Liver (tissue), 9 donors: ENCODE data around the gene SNX5. TPM values are rescaled to one million over a fixed set of nuclear protein-coding genes. Genes with fewer than 3 reads are reported as not detected.
A peak's percentile ranks its signal among the peaks of the same experiment; 100 is the strongest.
"Not testable (repeated sequence)": the region's sequence is repeated elsewhere in the genome, so short reads cannot be mapped to it uniquely, and the experiment has no call there.

Source experiments
- DNase-seq: peaks from one replicate; pipeline ENCODE4 v3.0.0-alpha.2; 2017; ENCODE audit warnings: low spot score
- H3K27ac ChIP-seq, 2 donors: one replicate each; pipeline ENCODE4 v1.7.0; 2013; ENCODE audit warnings: inconsistent platforms in 2 of 2, low read length in 2 of 2, control low read depth in 1 of 2, low read depth in 1 of 2, mild to moderate bottlenecking in 1 of 2
- H3K27me3 ChIP-seq, 4 donors: one replicate each; pipeline versions ENCODE4 v1.6.1 to v1.7.0; 2013; ENCODE audit warnings: low read length in 3 of 4, inconsistent platforms in 1 of 4, mild to moderate bottlenecking in 1 of 4, moderate library complexity in 1 of 4; ENCODE audit not compliant: control insufficient read depth in 4 of 4, insufficient read depth in 4 of 4
- H3K36me3 ChIP-seq, 4 donors: one replicate each; pipeline versions ENCODE4 v1.6.1 to v1.7.0; 2013; ENCODE audit warnings: low read length in 3 of 4, mild to moderate bottlenecking in 3 of 4, low read depth in 1 of 4, moderate library complexity in 1 of 4; ENCODE audit not compliant: control insufficient read depth in 4 of 4, insufficient read depth in 3 of 4
- H3K4me1 ChIP-seq, 4 donors: one replicate each; pipeline versions ENCODE4 v1.6.1 to v1.7.0; 2013; ENCODE audit warnings: low read length in 3 of 4, mild to moderate bottlenecking in 3 of 4, moderate library complexity in 1 of 4; ENCODE audit not compliant: control insufficient read depth in 4 of 4, insufficient read depth in 4 of 4
- H3K4me3 ChIP-seq, 3 donors: one replicate each; pipeline versions ENCODE4 v1.6.1 to v1.7.0; 2013; ENCODE audit warnings: low read length in 3 of 3, control low read depth in 1 of 3, low read depth in 1 of 3, mild to moderate bottlenecking in 1 of 3
- H3K9ac ChIP-seq, 2 donors: one replicate each; pipeline ENCODE4 v1.7.0; 2013; ENCODE audit warnings: low read length in 2 of 2, mild to moderate bottlenecking in 2 of 2, moderate library complexity in 2 of 2, control low read depth in 1 of 2, low read depth in 1 of 2
- H3K9me3 ChIP-seq, 4 donors: one replicate each; pipeline versions ENCODE4 v1.6.1 to v1.7.0; 2013; ENCODE audit warnings: low read length in 3 of 4; ENCODE audit not compliant: control insufficient read depth in 4 of 4
- ATF3 ChIP-seq: IDR thresholded peaks from 2 replicates; pipeline ENCODE4 v1.6.1; 2016; ENCODE audit warnings: antibody characterized with exemption
- EGR1 ChIP-seq, 2 donors: IDR thresholded peaks; 2 replicates each; pipeline ENCODE4 v1.6.1; 2016 to 2018; ENCODE audit warnings: antibody characterized with exemption in 2 of 2, low read depth in 2 of 2
- FOXA1 ChIP-seq: IDR thresholded peaks from 2 replicates; pipeline ENCODE4 v1.6.1; 2016; ENCODE audit warnings: antibody characterized with exemption
- FOXA2 ChIP-seq: IDR thresholded peaks from 2 replicates; pipeline ENCODE4 v1.6.1; 2016; ENCODE audit warnings: antibody characterized with exemption
- GABPA ChIP-seq, 2 donors: IDR thresholded peaks in 1 of 2; conservative IDR thresholded peaks in 1 of 2; 2 replicates each; pipeline ENCODE4 v1.6.1; 2016; ENCODE audit warnings: antibody characterized with exemption in 2 of 2, mild to moderate bottlenecking in 1 of 2, moderate library complexity in 1 of 2
- HNF4A ChIP-seq, 2 donors: conservative IDR thresholded peaks; 2 replicates each; pipeline ENCODE4 v1.6.1; 2016; ENCODE audit warnings: antibody characterized with exemption in 2 of 2, mild to moderate bottlenecking in 2 of 2
- HNF4G ChIP-seq: IDR thresholded peaks from 2 replicates; pipeline ENCODE4 v1.6.1; 2016; ENCODE audit warnings: antibody characterized with exemption
- JUND ChIP-seq, 2 donors: IDR thresholded peaks; 2 replicates each; pipeline ENCODE4 v1.6.1; 2016; ENCODE audit warnings: antibody characterized with exemption in 2 of 2
- NR2F2 ChIP-seq: IDR thresholded peaks from 2 replicates; pipeline ENCODE4 v1.6.1; 2016; ENCODE audit warnings: antibody characterized with exemption
- RAD21 ChIP-seq, 2 donors: IDR thresholded peaks; 2 replicates each; pipeline ENCODE4 v1.6.1; 2016; ENCODE audit warnings: antibody characterized with exemption in 2 of 2, mild to moderate bottlenecking in 2 of 2
- RXRA ChIP-seq, 2 donors: IDR thresholded peaks; 2 replicates each; pipeline ENCODE4 v1.6.1; 2017 to 2018; ENCODE audit warnings: antibody characterized with exemption in 2 of 2, mild to moderate bottlenecking in 1 of 2
- SP1 ChIP-seq: IDR thresholded peaks from 2 replicates; pipeline ENCODE4 v1.6.1; 2018; ENCODE audit warnings: antibody characterized with exemption, mild to moderate bottlenecking
- TAF1 ChIP-seq: conservative IDR thresholded peaks from 2 replicates; pipeline ENCODE4 v1.6.1; 2016; ENCODE audit warnings: antibody characterized with exemption, mild to moderate bottlenecking
- YY1 ChIP-seq: IDR thresholded peaks from 2 replicates; pipeline ENCODE4 v1.6.1; 2016; ENCODE audit warnings: antibody characterized with exemption, mild to moderate bottlenecking
- ZBTB33 ChIP-seq: IDR thresholded peaks from 2 replicates; pipeline ENCODE4 v1.6.1; 2016; ENCODE audit warnings: antibody characterized with exemption
- WGBS: extraction: QIAGEN DNeasy Blood & Tissue Kit; methylation state at CpG from one replicate; pipeline ENCODE4 v1.1.7; 2013; 5-methylcytosine and 5-hydroxymethylcytosine counted together
- polyA plus RNA-seq, 2 donors: library from polyadenylated mRNA; stranded (reverse) in 1 of 2; unstranded in 1 of 2; fragments of 200-250 nt in 1 of 2; fragments of >200 nt in 1 of 2; fragmentation: Nextera tagmentation in 1 of 2; extraction: Ambion mirVana in 1 of 2; gene quantifications; one replicate each; pipeline versions ENCODE4 v1.2.1 to v1.2.3, GENCODE V29; 2013 to 2015
- total RNA-seq, 2 donors: library from RNA; depleted of rRNA; stranded (reverse); fragments of >200 nt; gene quantifications; one replicate each; pipeline ENCODE4 v1.2.3, GENCODE V29; 2014
- TF ChIP-seq, protein P1 (sequence below): IDR thresholded peaks from 2 replicates; pipeline ENCODE4 v1.6.1; 2016; ENCODE audit warnings: antibody characterized with exemption, mild to moderate bottlenecking
- TF ChIP-seq, protein P2 (sequence below): IDR thresholded peaks from 2 replicates; pipeline ENCODE4 v1.6.1; 2016; ENCODE audit warnings: antibody characterized with exemption
- TF ChIP-seq, protein P3 (sequence below): fragments of 150-350 bp; IDR thresholded peaks from 2 replicates; pipeline ENCODE4 v1.5.1; 2017; ENCODE audit warnings: improper control_type of control experiment, low read depth, low read length; ENCODE audit not compliant: missing input control
- donor health status: healthy.
- donor health status: healthy.
- donor health status: healthy.
- donor health status: healthy.
- donor health status: healthy.

Gene SNX5
- total and polyA plus RNA-seq, 4 donors = 32.8 to 77.8 (median 46.2) TPM

DNA sequence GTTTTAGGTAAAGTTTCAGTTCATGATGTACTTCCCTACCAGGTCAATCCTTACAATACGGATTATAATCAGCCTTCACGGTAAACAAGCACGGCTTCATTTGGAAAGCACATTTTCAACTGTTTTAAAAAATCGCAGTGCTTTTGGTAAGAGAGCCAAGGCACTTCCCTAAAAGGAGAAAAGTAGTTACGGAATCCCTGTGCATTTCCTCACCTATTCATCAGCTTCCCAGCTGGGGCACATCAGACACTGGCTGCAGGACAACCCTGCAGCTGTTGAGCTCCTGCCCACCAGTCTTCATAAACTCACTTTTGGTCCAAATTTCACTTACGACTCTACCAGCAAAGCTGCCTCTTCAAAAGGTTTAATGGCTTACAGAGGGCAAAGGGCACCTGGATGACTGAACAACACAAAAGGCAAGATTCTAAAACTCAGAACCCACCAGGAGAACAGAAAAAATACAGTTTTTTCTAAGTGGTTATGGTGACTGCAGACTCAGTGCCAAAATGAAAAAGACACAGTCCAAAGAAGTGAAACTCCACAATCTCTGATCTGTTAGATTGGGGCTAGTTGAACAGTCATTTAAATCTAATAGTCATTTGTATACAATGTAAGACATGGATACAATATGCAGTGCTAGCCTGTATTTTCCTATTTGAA lies 7.5 kb downstream of the SNX5 start:
- H3K4me1 ChIP-seq = peaks cover 10 to 65% (median 54%) of the 10 kb centered on the region in 4 donors
- H3K27me3 ChIP-seq = no peaks in the 10 kb centered on the region
- DNase-seq = no peak
- peak overlapping the region; percentile 67 to 73 for H3K27ac ChIP-seq
- peaks cover 0 to 1% (median 0%) of the 10 kb centered on the region in 4 donors for H3K36me3 ChIP-seq
- 13% methylated on average over 6 of the region's 6 CpGs for WGBS
- TF ChIP-seq HNF4A (conservative IDR thresholded peaks at IDR 0.05) (peak; percentile 74 to 76), FOXA1 (no peak), ATF3 (no peak), JUND (IDR thresholded peaks at IDR 0.05) (peak in 1 of 2 donors; percentile 14), NR2F2 (peak; percentile 39), YY1 (peak; percentile 66), SP1 (peak; percentile 69), TAF1 (no peak), HNF4G (peak; percentile 32), ZBTB33 (no peak), GABPA (IDR thresholded peaks at IDR 0.05 in 1 of 2, conservative IDR thresholded peaks at IDR 0.05 in 1 of 2) (no peak), EGR1 (IDR thresholded peaks at IDR 0.05; ENCODE audit: low read depth in 2 of 2) (no peak), RXRA (IDR thresholded peaks at IDR 0.05) (peak; percentile 21 to 54), FOXA2 (no peak), RAD21 (IDR thresholded peaks at IDR 0.05) (no peak)
- TF ChIP-seq, protein P1, sequence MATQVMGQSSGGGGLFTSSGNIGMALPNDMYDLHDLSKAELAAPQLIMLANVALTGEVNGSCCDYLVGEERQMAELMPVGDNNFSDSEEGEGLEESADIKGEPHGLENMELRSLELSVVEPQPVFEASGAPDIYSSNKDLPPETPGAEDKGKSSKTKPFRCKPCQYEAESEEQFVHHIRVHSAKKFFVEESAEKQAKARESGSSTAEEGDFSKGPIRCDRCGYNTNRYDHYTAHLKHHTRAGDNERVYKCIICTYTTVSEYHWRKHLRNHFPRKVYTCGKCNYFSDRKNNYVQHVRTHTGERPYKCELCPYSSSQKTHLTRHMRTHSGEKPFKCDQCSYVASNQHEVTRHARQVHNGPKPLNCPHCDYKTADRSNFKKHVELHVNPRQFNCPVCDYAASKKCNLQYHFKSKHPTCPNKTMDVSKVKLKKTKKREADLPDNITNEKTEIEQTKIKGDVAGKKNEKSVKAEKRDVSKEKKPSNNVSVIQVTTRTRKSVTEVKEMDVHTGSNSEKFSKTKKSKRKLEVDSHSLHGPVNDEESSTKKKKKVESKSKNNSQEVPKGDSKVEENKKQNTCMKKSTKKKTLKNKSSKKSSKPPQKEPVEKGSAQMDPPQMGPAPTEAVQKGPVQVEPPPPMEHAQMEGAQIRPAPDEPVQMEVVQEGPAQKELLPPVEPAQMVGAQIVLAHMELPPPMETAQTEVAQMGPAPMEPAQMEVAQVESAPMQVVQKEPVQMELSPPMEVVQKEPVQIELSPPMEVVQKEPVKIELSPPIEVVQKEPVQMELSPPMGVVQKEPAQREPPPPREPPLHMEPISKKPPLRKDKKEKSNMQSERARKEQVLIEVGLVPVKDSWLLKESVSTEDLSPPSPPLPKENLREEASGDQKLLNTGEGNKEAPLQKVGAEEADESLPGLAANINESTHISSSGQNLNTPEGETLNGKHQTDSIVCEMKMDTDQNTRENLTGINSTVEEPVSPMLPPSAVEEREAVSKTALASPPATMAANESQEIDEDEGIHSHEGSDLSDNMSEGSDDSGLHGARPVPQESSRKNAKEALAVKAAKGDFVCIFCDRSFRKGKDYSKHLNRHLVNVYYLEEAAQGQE = no peak
- TF ChIP-seq, protein P2, sequence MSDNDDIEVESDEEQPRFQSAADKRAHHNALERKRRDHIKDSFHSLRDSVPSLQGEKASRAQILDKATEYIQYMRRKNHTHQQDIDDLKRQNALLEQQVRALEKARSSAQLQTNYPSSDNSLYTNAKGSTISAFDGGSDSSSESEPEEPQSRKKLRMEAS = peak; percentile 22
- TF ChIP-seq, protein P3, sequence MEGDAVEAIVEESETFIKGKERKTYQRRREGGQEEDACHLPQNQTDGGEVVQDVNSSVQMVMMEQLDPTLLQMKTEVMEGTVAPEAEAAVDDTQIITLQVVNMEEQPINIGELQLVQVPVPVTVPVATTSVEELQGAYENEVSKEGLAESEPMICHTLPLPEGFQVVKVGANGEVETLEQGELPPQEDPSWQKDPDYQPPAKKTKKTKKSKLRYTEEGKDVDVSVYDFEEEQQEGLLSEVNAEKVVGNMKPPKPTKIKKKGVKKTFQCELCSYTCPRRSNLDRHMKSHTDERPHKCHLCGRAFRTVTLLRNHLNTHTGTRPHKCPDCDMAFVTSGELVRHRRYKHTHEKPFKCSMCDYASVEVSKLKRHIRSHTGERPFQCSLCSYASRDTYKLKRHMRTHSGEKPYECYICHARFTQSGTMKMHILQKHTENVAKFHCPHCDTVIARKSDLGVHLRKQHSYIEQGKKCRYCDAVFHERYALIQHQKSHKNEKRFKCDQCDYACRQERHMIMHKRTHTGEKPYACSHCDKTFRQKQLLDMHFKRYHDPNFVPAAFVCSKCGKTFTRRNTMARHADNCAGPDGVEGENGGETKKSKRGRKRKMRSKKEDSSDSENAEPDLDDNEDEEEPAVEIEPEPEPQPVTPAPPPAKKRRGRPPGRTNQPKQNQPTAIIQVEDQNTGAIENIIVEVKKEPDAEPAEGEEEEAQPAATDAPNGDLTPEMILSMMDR = no peak
- H3K4me3 ChIP-seq = no peak overlapping the region
- no peaks in the 10 kb centered on the region for H3K9me3 ChIP-seq
- peak overlapping the region in 1 of 2 donors; percentile 65 for H3K9ac ChIP-seq

GRCh38 chr20:17960400-17960885 lies 8.2 kb downstream of the SNX5 start:
- not testable (repeated sequence) for H3K9me3 ChIP-seq
- WGBS = 88% methylated on average over 16 of the region's 16 CpGs
- H3K27ac ChIP-seq = peak overlapping the region; percentile 67 to 73

More at GRCh38 chr20:17960400-17960885, 8.2 kb downstream of the SNX5 start:
- not testable (repeated sequence) for DNase-seq, H3K27me3 ChIP-seq, H3K36me3 ChIP-seq, H3K4me3 ChIP-seq, H3K9ac ChIP-seq
- H3K4me1 ChIP-seq = peaks cover 7 to 59% (median 48%) of the 10 kb centered on the region in 4 donors
